HG03558 (cell line): ENCODE measurements around the gene CCNE1.

Experiments used
- ATAC-seq: cut with Tn5 transposase; IDR thresholded peaks from one replicate; pipeline ENCODE4 v1.9.1; 2021; ENCODE audit warnings: moderate number of reproducible peaks; ENCODE audit not compliant: unreplicated experiment; ENCODE audit errors: extremely low read depth

The CCNE1 gene

DNA sequence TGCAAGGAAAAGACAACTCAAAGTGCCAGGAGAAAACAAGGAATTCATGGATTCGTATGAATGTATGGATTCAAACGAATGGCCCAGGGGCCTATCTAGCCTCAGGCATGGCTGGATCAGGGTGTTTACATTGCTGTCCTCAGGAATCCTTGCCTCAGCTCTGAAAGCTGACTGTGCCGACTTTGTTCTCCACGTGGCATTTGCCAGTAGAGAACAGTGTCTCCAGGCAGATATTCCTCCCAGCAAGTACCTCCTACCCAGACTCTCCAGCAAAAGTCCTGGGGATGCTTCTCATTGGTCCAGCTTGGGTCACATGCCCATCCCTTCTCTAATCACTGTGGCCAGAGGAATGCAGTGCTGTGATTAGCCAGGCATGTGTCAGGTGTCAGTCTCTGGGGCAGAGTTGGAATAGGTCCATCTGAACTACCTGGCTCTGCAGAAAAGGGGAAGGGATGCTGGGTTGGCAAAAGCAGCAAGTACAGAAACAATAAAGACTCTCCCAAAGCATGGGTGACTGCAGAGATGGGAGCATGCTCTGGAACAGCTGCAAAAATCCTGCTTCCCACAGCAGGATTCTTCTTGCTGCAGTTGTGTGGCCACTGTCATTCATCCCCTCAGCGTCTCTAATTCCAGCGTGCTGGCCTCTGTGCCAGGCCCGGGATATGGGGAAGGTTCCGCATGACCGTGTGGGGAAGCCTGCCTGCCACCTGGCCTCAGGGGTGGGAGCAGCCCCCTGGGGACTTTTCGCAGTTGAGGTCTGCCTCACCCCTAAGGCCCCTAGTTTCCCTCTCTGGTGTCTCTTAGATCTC, 30.0 kb downstream of the CCNE1 start:
- ATAC-seq = no peak

DNA sequence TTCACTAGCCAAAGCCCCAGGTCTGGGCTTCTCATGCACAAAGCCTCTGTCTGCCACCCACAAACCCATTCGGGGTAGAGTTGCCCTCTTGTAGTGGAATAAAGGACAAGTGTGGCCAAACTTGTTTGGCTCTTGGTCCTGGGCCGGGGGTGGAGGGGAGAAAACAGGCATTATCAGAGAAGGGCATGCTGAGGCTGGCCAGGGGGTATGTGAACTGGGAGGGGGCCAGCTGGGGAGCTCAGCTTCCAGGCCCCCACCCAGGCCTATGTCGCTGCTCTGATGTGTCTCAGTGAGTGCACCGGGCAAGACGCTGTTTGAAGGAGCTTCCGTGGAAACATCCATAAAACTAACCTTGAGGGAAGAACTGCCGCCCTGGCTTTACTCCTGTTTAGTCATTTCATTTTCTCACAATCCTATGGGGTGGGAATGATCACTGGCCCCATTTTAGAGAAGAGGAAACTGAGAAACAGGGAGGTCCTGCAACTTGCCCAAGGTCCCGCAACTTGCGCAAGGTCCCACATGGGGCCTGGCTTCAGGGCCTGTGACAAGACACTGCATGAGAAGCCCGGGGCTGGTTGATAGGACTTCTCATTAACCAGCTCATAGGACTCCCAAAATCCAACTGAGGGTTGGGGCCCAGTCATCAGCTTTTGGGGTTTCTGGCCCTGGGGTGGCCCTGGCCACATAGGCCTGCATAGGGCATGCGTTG, 30.8 kb downstream of the CCNE1 start:
- no peak for ATAC-seq

DNA sequence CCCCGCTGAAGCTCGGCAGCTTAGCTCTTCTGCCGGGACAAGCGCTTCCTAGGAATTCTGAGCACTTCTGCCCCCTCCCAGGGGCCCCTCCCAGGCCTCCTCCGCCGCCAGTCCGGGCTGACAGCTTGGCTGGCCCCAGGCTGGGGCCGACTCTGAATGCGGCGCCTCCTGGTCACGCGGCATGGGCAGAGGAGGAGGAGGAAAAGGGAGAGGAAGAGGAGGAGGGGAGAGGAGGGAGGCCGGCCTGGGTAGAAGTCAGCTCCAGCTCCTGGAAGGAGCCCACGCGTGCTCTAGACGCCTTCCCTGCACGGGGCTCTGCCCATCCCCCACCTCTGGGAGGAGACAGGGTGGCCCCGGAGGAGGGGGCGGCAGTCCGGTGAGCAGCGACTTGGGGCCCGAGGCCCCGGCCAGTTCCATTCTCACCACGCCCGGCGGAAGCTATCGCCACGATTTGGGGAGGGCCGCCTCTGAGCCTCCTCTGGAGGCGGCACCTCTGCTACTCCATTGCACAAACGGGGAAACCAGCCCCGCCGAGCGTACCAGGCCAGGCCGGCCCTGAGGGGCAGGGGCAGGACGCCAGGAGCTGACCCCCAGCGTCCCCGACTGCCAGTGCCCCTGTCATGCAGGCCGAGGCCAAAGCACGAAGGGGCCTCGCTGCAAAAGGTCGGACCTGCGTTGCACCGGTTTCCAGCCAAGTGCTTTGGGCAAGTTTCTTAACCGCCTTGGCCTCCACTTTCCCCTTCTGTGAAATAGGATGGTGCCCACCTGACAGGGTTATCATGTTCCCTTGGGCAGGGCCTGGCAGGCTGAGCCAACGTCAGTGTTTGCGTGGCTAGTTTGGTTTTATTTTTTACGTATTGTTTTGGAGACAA, 31.6 kb downstream of the CCNE1 start:
- ATAC-seq = no peak

DNA sequence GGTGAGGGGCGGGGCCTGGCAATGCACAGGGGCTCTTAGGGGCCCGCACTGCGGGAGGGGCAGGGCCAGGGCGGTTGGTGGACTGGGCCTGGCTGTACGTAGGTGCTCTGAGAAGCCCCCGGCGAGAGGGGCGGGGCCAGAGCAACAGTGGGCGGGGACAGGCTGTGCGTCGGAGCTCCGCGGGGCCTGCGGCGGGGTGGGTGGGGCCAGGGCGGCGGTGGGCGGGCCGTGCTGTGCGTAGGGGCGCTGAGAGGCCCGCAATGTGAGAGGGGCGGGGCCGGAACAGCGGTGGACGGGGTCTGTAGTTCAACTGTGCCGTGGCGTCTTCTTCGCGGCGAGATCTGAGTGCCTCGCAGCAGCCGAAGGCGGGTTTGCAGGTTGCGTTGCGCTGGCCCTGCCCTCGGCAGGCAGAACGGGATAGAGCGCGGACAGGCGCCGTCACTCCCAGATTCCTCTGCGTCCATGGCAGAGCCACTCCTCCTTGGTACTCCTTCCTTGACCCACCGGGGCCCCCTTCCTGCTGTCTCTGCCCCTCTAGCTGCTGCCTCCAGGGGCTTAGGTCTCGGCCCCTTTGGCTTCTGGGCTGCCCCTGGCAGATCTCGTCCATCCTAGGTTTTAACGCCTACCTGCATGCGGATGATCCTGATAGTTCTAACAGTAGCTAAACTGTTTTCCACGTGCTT, 33.2 kb downstream of the CCNE1 start:
- peak; percentile 45 for ATAC-seq

DNA sequence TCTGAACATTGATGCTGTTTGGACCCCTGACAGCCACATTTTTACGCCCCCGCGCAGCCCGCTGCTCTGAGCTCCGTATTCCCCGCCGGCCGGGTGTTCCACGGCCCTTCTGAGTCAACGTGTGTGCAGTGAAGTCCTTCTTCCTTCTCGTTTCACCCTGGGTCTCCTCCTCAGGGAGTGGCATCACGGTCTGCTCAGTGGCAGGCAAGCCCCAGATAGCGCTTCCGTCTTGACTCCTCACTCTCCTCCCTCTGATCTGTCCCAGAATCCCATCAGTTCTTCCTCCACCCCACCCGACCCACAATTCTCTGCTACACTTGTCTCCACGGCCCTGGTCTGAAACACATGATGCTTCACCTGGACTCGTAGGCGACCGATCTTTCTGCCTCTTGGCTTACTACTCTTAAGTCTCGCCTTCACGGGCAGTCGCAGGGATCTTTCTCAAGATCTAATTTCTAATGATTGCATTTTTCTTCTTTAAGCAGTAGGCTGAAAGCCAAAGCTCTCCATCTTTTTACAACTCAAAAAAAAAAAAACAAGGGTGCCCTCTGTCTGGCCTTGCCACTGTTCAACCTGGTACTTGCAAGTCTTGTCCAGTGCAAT, 33.9 kb downstream of the CCNE1 start:
- ATAC-seq = no peak

DNA sequence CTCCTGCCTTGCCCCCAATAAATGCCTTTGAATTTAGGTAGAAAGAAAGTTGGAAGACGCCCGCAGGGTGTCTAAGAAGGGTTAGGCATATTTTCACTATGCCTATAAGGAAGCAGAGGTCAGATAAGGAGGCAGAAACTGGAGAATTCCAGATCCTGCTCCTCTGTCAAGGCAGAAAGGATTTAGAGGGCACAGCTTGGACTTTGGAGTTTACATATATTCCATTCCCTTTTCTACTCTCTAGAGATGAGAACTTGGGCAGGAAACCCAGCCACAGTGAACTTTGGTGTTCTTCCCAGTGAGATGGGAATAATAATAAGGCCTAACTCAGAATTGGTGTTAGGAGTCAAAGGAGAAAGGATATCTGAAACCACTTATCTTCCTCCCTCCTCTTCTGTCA, 37.4 kb downstream of the CCNE1 start:
- no peak for ATAC-seq

DNA sequence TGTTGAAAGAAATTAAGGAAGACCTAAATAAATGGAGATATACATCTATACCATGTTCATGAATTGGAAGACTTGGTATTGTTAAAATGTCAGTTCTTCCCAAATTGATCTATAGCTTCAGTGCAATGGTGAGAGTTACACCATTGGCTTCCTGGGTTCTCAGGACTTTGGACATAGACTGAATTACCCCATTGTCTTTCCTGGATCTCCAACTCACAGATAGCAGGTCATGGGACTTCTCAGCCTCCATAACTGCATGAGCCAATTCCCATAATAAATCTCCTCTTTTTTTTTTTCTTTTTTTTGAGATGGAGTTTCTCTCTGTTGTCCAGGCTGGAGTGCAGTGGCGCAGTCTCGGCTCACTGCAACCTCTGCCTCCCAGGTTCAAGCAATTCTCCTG, 38.7 kb downstream of the CCNE1 start:
- ATAC-seq = no peak

DNA sequence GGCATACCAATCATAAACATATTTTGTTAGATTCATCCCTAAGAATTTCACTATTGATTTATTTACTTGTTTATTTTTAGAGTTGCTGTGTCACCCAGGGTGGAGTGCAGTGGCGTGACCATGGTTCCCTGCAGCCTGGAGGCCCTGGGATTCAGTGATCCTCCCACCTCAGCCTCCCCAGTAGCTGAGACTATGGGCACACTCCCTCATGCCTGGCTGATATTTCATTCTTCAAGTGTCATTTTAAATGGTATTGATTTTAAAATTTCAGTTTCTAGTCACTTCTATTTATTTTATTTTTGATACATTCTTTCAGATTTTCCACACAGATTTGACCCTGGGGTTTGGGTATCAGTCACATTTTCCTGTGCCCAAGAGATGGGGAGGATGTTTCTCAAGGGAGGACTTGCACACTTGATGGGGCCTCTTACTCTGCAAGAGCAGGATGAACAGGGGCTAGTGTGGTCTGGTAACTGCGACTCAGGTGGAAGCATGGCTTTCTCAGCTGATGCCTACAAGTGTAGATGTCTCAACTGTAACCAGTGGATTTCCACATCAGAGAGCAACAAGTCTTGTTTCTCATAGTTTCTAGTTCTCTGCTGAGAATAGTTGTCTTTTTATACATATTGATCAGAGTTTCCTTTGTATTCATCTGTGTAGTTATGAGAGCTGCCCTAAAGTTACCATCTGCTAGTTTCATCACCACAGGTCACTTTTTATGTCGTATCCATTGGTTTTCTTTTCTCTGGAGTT, 40.2 kb downstream of the CCNE1 start:
- peak; percentile 73 for ATAC-seq

DNA sequence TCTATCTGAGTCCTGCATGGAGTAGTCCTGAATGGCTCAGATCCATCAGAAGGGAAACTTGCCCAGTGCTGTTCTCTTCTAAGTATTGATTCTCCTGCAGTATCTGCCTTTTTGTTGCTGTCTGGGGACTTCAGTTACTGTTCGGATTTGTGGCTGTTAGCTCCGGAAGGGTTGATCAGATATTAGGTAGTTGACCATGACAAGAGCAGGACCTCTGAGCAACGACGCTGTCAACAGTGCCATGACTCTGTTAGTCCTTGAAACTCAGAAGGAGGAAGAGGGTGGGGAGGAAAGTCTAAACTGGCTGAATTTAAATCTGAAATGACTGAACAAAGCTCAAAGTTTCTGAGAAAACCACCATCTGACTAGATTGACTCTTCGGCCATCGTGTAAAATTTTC, 42.2 kb downstream of the CCNE1 start:
- ATAC-seq = no peak

DNA sequence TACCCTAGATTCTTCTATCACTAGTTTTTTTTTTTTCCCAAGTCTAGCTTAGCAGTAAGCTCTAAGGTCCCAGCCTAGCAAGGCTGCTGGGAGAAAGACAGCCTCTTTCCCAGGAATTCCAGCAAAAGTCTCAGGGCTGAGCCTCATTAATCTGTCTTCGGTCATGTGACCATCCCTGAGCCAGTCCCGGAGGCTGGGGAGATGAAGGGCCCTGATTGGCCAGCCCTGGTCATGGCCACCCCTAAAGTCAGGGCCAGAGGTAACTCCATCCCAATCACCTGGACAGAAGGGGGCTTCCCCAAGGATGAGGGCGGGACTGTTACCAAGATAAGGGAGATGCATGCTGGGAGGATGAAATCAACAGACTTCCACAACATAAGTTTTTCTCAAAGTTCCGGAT, 43.3 kb downstream of the CCNE1 start:
- ATAC-seq = no peak

DNA sequence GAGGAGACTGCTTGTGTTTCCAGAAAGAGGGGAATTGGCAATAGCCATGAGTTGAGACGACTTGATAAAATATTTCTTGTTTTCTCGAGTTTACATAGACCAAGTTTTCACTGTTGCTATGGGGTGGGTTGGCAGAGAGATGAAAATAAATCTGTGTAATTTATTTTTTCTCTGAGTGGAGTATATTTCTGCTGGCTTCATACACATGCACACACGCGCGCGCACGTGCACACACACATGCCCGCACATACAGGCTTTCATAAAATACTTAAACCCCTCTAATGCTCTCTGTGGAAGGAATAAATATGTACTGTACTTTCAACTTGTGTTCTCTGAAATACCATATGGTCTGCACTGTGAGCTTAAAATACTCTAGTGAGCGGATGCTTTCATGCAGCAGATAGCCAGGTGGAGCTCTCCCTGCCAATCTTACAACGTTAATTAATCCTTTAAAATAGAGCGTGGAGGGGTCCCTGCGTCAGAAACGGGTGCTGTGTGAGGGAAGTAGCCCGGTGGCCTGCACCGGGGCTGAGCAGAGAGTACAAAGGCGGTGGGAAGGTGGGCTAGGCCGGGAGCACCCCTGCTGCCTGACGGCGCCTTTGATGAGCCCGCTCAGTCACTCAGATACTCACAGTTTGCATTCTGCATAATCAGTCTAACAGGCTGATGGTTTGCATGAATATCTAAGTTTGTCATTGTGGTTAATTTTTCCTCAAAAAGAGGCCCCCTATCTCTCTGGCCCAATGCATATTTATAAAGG, 44.1 kb downstream of the CCNE1 start:
- no peak for ATAC-seq

DNA sequence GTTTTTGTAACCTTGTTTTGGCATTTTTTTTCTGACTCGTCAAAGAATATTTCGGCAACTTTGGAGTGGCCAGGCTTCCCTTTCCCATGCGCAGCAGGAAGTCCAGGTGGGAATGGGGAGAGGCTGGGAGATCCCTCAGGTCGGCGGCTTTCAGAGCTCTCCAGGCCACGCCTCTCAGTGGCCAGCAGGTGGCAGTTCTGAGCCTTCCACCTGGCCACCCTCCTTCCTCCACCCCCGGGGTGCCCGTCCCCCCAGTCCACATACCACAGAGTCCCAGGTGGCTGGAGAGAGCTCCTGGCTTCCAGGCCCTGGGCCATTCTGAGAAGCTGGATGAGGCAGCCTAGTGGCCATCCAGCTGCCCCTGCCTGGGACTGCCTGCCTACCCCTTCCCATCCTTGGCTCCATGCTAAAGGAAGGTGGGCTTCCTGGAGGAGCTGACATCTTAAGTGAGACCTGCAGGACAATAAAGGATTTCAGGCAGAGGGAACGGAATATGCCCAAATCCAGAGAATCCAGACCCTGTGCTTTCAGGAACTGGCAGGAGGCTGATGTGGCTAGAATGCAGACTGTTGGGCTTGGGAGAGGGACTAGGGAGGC, 46.3 kb downstream of the CCNE1 start:
- ATAC-seq = no peak

DNA sequence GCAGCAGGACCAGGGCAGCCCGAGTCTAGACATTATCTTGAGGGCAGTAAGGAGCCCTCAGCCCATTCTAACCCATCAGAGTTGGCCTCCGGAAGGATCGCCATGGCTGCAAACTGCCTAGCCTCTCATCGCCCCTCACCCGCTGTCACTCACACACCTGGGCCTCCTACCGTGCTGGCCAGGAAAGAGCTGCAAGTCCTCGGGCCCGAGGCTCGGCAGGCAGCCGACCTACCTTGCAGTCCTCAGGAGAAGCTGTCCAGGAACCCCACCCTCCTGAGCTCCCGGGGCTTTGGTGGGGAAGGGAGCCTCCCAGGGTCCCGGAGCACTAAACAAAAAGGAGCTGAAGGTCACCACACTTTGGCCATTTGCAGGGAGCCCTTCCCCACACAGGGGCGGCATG, 46.8 kb downstream of the CCNE1 start:
- no peak for ATAC-seq

DNA sequence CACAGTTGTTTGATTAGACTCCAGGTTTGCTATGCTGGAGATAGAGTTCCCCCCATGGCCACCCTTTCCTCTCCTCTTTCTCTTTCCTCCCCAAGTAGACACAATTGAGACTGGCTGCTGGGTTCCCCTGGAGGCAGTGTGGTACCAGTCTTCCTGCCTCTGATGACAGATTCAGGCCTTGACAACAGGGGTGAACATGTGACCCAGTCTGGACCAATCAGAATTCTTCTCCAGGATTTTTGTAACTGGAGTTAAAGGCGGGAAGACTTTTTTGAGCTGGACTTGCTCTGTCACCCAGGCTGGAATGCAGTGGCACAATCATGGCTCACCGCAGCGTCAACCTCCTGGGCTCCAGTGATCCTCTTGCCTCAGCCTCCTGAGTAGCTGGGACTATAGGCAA, 48.7 kb downstream of the CCNE1 start:
- ATAC-seq = no peak

DNA sequence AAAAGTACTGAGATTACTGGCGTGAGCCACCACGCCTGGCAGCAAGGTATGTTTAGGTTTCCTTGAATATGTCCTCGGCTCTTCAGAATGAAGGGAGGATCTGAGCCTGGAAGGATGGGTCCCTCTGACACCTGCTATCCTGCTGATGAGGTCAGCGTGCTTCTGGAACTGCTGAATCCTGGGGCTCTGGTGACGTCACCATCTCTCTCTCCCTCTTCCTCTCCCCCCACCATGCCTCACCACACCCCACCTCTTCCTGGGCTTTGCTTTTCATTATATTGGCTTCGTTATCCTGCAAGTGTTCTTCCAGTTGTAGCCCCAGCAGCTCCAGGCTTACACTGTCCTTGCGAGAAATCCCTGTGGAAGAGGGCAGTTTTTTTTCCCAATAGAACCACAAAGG, 49.8 kb downstream of the CCNE1 start:
- no peak for ATAC-seq

DNA sequence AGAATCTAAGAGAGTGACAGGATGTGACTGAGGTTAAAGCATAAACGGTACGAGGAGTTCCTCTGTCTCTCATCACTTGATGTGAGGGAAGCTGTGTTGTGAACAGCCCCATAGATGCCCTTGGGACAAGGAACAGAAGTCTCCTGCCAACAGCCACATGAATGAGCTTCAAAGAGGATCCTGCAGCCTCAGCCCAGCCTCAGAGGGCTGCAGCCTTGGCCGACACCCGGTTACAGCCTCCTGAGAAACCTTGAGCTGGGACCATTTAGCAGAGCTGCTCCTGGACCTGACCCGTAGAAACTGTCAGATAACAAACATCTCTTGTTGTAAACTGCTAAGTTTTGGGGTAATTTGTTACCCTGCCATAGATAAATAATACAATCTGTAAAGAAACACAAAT, 54.2 kb downstream of the CCNE1 start:
- no peak for ATAC-seq

DNA sequence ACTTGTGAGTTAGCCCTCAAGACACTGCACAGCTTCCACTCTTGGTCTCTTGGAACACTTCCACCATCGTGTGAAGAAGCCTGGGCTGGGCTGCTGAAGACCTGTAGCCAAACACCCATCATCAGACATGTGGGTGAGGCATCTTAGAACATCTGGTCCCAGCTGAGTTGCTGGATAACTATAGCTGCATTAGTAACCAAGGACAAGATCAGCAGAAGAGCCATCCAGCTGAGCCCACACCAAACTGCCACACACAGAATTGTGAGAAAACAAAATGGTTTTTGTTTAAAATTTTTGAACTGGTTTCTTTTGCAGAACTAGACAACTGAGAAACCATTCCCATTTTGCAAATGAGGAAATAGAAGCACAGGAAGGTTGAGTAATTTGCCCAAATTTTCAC, 56.2 kb downstream of the CCNE1 start:
- ATAC-seq = no peak

DNA sequence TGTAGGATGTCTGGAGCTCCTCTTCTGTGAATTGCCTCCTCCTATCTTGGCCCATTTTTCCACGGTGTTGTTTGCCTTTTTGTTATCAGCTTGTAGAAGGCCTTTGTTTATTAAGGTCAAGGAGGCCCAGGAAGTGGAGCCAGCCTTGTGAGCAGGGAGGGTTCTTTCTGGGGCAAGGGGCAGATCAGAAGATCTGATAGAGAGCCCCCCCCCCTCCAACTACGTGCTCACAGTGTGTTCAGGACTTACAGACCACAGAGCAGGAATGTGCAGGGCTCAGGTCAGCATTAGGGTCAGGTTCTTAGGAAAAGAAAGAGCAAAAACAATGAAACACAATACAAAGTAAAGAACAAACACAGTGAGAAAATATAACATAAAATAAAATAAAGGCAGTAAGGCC, 59.4 kb downstream of the CCNE1 start:
- ATAC-seq = no peak
